GM23338 (cell line): ENCODE data around the gene HSF5.

Source experiments
- CTCF ChIP-seq, 2 experiments: fragments of 200-600 bp in 1 of 2; sonication (generic) in 1 of 2; conservative IDR thresholded peaks; 2 replicates each; pipeline versions ENCODE4 v1.5.1 to v1.6.1; 2016 to 2017; ENCODE audit warnings: antibody characterized with exemption in 2 of 2, low read depth in 2 of 2, mild to moderate bottlenecking in 2 of 2, moderate library complexity in 1 of 2
- ETS1 ChIP-seq: IDR thresholded peaks from 2 replicates; pipeline ENCODE4 v1.6.1; 2016; ENCODE audit warnings: antibody characterized with exemption
- EZH2 ChIP-seq: fragments of 200-600 bp; sonication (generic); IDR thresholded peaks from one replicate; pipeline ENCODE4 v1.8.0; 2017; ENCODE audit warnings: antibody characterized with exemption, mild to moderate bottlenecking, low read depth; ENCODE audit not compliant: unreplicated experiment
- EZH2phosphoT487 ChIP-seq: fragments of 200-600 bp; sonication (generic); IDR thresholded peaks from one replicate; pipeline ENCODE4 v1.8.1; 2018; ENCODE audit warnings: antibody characterized with exemption; ENCODE audit not compliant: unreplicated experiment
- POLR2AphosphoS5 ChIP-seq: IDR thresholded peaks from 2 replicates; pipeline ENCODE4 v1.6.1; 2016; ENCODE audit warnings: antibody characterized with exemption, low read depth

- no peak for TF ChIP-seq CTCF (conservative IDR thresholded peaks at IDR 0.05; ENCODE audit: low read depth in 2 of 2)
- TF ChIP-seq POLR2AphosphoS5 = no peak
- TF ChIP-seq ETS1 = no peak
- TF ChIP-seq EZH2phosphoT487 = no peak
- TF ChIP-seq EZH2 = no peak
These were observed 51.4 kb downstream of the HSF5 start for GRCh38 chr17:58436805-58437239.
